ENCODE measurements around the gene MMP21. TPM values are rescaled to one million over a fixed set of nuclear protein-coding genes. Genes with fewer than 3 reads are reported as not detected.

MMP21 gene
- total RNA-seq, 4 donors from 2014 or later: 0.22 to 0.59 (median 0.30) TPM; not detected in 1

- WGBS, 2 donors: 81 to 83% methylated on average over 8 of the region's 8 CpGs
- Histone ChIP-seq H3K4me3 (no peak overlapping the region), H3K9me3 (no peaks in the 10 kb centered on the region), H3K4me1 (no peaks in the 10 kb centered on the region), H3K27ac (no peak overlapping the region), H3K36me3 (peaks cover 0 to 96% (median 0%) of the 10 kb centered on the region in 3 donors), H3K27me3 (no peaks in the 10 kb centered on the region)
- DNase-seq (ENCODE audit: low spot score in 2 of 2): no peak
- TF ChIP-seq POLR2A (IDR thresholded peaks at IDR 0.05) (no peak), CTCF (IDR thresholded peaks at IDR 0.05) (no peak), EP300 (IDR thresholded peaks at IDR 0.05) (no peak)
Observed at GRCh38 chr10:125799451-125800182, 24.0 kb upstream of the MMP21 start.

- H3K4me3 ChIP-seq: no peak overlapping the region
- 51 to 78% methylated on average over 5 of the region's 5 CpGs for WGBS, 2 donors
Observed at GRCh38 chr10:125797994-125798662, 22.5 kb upstream of the MMP21 start.

GRCh38 chr10:125797424-125797823, 21.8 kb upstream of the MMP21 start:
- Histone ChIP-seq H3K9me3 (no peaks in the 10 kb centered on the region), H3K4me1 (no peaks in the 10 kb centered on the region), H3K4me3 (no peak overlapping the region), H3K36me3 (peaks cover 0 to 98% (median 8%) of the 10 kb centered on the region in 3 donors), H3K27me3 (no peaks in the 10 kb centered on the region), H3K27ac (no peak overlapping the region)
- 92 to 93% methylated on average over 8 of the region's 8 CpGs for WGBS, 2 donors
- DNase-seq (ENCODE audit: low spot score in 2 of 2): no peak
- TF ChIP-seq EP300 (IDR thresholded peaks at IDR 0.05) (no peak), POLR2A (IDR thresholded peaks at IDR 0.05) (no peak), CTCF (IDR thresholded peaks at IDR 0.05) (no peak)

More at GRCh38 chr10:125797994-125798662, 22.5 kb upstream of the MMP21 start:
- no peak for DNase-seq (ENCODE audit: low spot score in 2 of 2)
- TF ChIP-seq CTCF (IDR thresholded peaks at IDR 0.05) (no peak), POLR2A (IDR thresholded peaks at IDR 0.05) (no peak), EP300 (IDR thresholded peaks at IDR 0.05) (no peak)
- H3K9me3 ChIP-seq: no peaks in the 10 kb centered on the region
- no peaks in the 10 kb centered on the region for H3K4me1 ChIP-seq
- H3K27ac ChIP-seq: no peak overlapping the region
- H3K27me3 ChIP-seq: no peaks in the 10 kb centered on the region
- peaks cover 0 to 98% (median 8%) of the 10 kb centered on the region in 3 donors for H3K36me3 ChIP-seq

- H3K36me3 ChIP-seq: peaks cover 0 to 96% (median 8%) of the 10 kb centered on the region in 3 donors
Observed at GRCh38 chr10:125795637-125796190, 20.1 kb upstream of the MMP21 start.

More at GRCh38 chr10:125795637-125796190, 20.1 kb upstream of the MMP21 start:
- H3K27ac ChIP-seq: no peak overlapping the region
- no peaks in the 10 kb centered on the region for H3K4me1 ChIP-seq
- no peak for DNase-seq (ENCODE audit: low spot score in 2 of 2)
- no peaks in the 10 kb centered on the region for H3K9me3 ChIP-seq
- TF ChIP-seq CTCF (IDR thresholded peaks at IDR 0.05) (no peak), EP300 (IDR thresholded peaks at IDR 0.05) (no peak), POLR2A (IDR thresholded peaks at IDR 0.05) (no peak)
- no peaks in the 10 kb centered on the region for H3K27me3 ChIP-seq
- H3K4me3 ChIP-seq: no peak overlapping the region
- WGBS, 2 donors: 88 to 91% methylated on average over 8 of the region's 8 CpGs

Data from tibial nerve (tissue), 4 donors.